Memory B cell (primary cell): ENCODE measurements around the gene GRIP2.

ENCODE experiments used
- ATAC-seq: fragments of 150-1000 bp; cut with Tn5 transposase; 2 replicates; pipeline ENCODE4 v1.10.0; 2021; ENCODE audit warnings: low read depth, mild to moderate bottlenecking, moderate library complexity
- DNase-seq, 2 donors: peaks; one replicate each; pipeline ENCODE4 v3.0.0; 2022; ENCODE audit warnings: low spot score in 2 of 2
- H3K27ac Mint-ChIP-seq: one replicate; pipeline ENCODE4 v1.8.0; 2022; ENCODE audit warnings: mild to moderate bottlenecking, moderate library complexity, mixed read lengths
- H3K27me3 Mint-ChIP-seq: one replicate; pipeline ENCODE4 v1.8.0; 2022; ENCODE audit warnings: mixed read lengths
- H3K36me3 Mint-ChIP-seq: one replicate; pipeline ENCODE4 v1.8.0; 2022; ENCODE audit warnings: mild to moderate bottlenecking, mixed read lengths
- H3K4me1 Mint-ChIP-seq: one replicate; pipeline ENCODE4 v1.8.0; 2022; ENCODE audit warnings: mixed read lengths
- H3K4me3 Mint-ChIP-seq: one replicate; pipeline ENCODE4 v1.8.0; 2022; ENCODE audit warnings: mild to moderate bottlenecking, moderate library complexity, mixed read lengths
- H3K9me3 Mint-ChIP-seq: one replicate; pipeline ENCODE4 v1.8.0; 2022; ENCODE audit warnings: mixed read lengths

GRIP2 gene

GRCh38 chr3:14540821-14541385 lies 761 bp upstream of the GRIP2 start:
- Mint-ChIP-seq H3K9me3 (no peaks in the 10 kb centered on the region), H3K36me3 (no peaks in the 10 kb centered on the region), H3K27ac (no peak overlapping the region), H3K4me3 (no peak overlapping the region), H3K4me1 (no peaks in the 10 kb centered on the region), H3K27me3 (peaks cover 7% of the 10 kb centered on the region)
- no peak for DNase-seq
- ATAC-seq, result no peak

GRCh38 chr3:14539384-14539741 lies 779 bp downstream of the GRIP2 start:
- Mint-ChIP-seq H3K4me3 (no peak overlapping the region), H3K27ac (no peak overlapping the region), H3K4me1 (no peaks in the 10 kb centered on the region), H3K27me3 (peaks cover 5% of the 10 kb centered on the region), H3K9me3 (no peaks in the 10 kb centered on the region), H3K36me3 (no peaks in the 10 kb centered on the region)
- DNase-seq, result no peak
- ATAC-seq, result no peak

GRCh38 chr3:14538451-14539088 lies 1.6 kb downstream of the GRIP2 start:
- no peak overlapping the region for H3K4me3 Mint-ChIP-seq
- no peaks in the 10 kb centered on the region for H3K4me1 Mint-ChIP-seq
- H3K27ac Mint-ChIP-seq, result no peak overlapping the region
- no peak for DNase-seq
- ATAC-seq, result no peak
- H3K27me3 Mint-ChIP-seq, result peaks cover 5% of the 10 kb centered on the region
- no peaks in the 10 kb centered on the region for H3K9me3 Mint-ChIP-seq
- no peaks in the 10 kb centered on the region for H3K36me3 Mint-ChIP-seq

GRCh38 chr3:14537590-14538450 lies 2.3 kb downstream of the GRIP2 start:
- ATAC-seq (no peak), DNase-seq (no peak)
- no peaks in the 10 kb centered on the region for H3K4me1 Mint-ChIP-seq
- no peak overlapping the region for H3K27ac Mint-ChIP-seq
- H3K4me3 Mint-ChIP-seq, result no peak overlapping the region
- H3K27me3 Mint-ChIP-seq, result peaks cover 4% of the 10 kb centered on the region
- no peaks in the 10 kb centered on the region for H3K9me3 Mint-ChIP-seq
- no peaks in the 10 kb centered on the region for H3K36me3 Mint-ChIP-seq

GRCh38 chr3:14536837-14537589 lies 3.1 kb downstream of the GRIP2 start:
- H3K9me3 Mint-ChIP-seq, result no peaks in the 10 kb centered on the region
- H3K4me3 Mint-ChIP-seq, result no peak overlapping the region
- peaks cover 1% of the 10 kb centered on the region for H3K27me3 Mint-ChIP-seq
- no peaks in the 10 kb centered on the region for H3K36me3 Mint-ChIP-seq
- no peak for ATAC-seq
- no peaks in the 10 kb centered on the region for H3K4me1 Mint-ChIP-seq
- no peak for DNase-seq
- H3K27ac Mint-ChIP-seq, result no peak overlapping the region

- Mint-ChIP-seq H3K4me1 (no peaks in the 10 kb centered on the region), H3K4me3 (no peak overlapping the region), H3K27me3 (no peaks in the 10 kb centered on the region), H3K27ac (no peak overlapping the region), H3K36me3 (no peaks in the 10 kb centered on the region), H3K9me3 (no peaks in the 10 kb centered on the region)
- ATAC-seq, result no peak
- DNase-seq, result no peak
Measured at GRCh38 chr3:14536055-14536815, 3.9 kb downstream of the GRIP2 start.

GRCh38 chr3:14535616-14536015 lies 4.5 kb downstream of the GRIP2 start:
- H3K36me3 Mint-ChIP-seq, result no peaks in the 10 kb centered on the region
- H3K4me3 Mint-ChIP-seq, result no peak overlapping the region

GRCh38 chr3:14534516-14535191 lies 5.5 kb downstream of the GRIP2 start:
- peaks cover under 1% of the 10 kb centered on the region for H3K9me3 Mint-ChIP-seq
- DNase-seq (no peak), ATAC-seq (no peak)
- H3K36me3 Mint-ChIP-seq, result no peaks in the 10 kb centered on the region
- H3K4me3 Mint-ChIP-seq, result no peak overlapping the region
- H3K4me1 Mint-ChIP-seq, result no peaks in the 10 kb centered on the region
- H3K27me3 Mint-ChIP-seq, result peaks cover 3% of the 10 kb centered on the region
- no peak overlapping the region for H3K27ac Mint-ChIP-seq

More at GRCh38 chr3:14535616-14536015, 4.5 kb downstream of the GRIP2 start:
- DNase-seq (no peak), ATAC-seq (no peak)
- no peaks in the 10 kb centered on the region for H3K9me3 Mint-ChIP-seq
- H3K4me1 Mint-ChIP-seq, result no peaks in the 10 kb centered on the region
- no peaks in the 10 kb centered on the region for H3K27me3 Mint-ChIP-seq
- H3K27ac Mint-ChIP-seq, result no peak overlapping the region

GRCh38 chr3:14533457-14533958 lies 6.6 kb downstream of the GRIP2 start:
- Mint-ChIP-seq H3K9me3 (peaks cover 2% of the 10 kb centered on the region), H3K4me1 (no peaks in the 10 kb centered on the region), H3K36me3 (no peaks in the 10 kb centered on the region), H3K4me3 (no peak overlapping the region), H3K27me3 (peaks cover 4% of the 10 kb centered on the region), H3K27ac (no peak overlapping the region)
- no peak for DNase-seq
- no peak for ATAC-seq

- Mint-ChIP-seq H3K27me3 (peaks cover 6% of the 10 kb centered on the region), H3K27ac (no peak overlapping the region), H3K36me3 (no peaks in the 10 kb centered on the region), H3K4me3 (no peak overlapping the region), H3K9me3 (peaks cover 2% of the 10 kb centered on the region), H3K4me1 (no peaks in the 10 kb centered on the region)
- ATAC-seq (no peak), DNase-seq (no peak)
Measured at GRCh38 chr3:14532691-14533456, 7.3 kb downstream of the GRIP2 start.

GRCh38 chr3:14531856-14532395 lies 8.2 kb downstream of the GRIP2 start:
- peaks cover 8% of the 10 kb centered on the region for H3K27me3 Mint-ChIP-seq
- no peak for ATAC-seq

GRCh38 chr3:14528081-14528480 lies 12.1 kb downstream of the GRIP2 start:
- H3K4me3 Mint-ChIP-seq, result no peak overlapping the region
- ATAC-seq (no peak), DNase-seq (no peak)
- H3K9me3 Mint-ChIP-seq, result peaks cover 2% of the 10 kb centered on the region
- no peaks in the 10 kb centered on the region for H3K4me1 Mint-ChIP-seq
- no peaks in the 10 kb centered on the region for H3K36me3 Mint-ChIP-seq
- H3K27ac Mint-ChIP-seq, result no peak overlapping the region
- peaks cover 15% of the 10 kb centered on the region for H3K27me3 Mint-ChIP-seq

More at GRCh38 chr3:14531856-14532395, 8.2 kb downstream of the GRIP2 start:
- H3K36me3 Mint-ChIP-seq, result no peaks in the 10 kb centered on the region
- no peak overlapping the region for H3K27ac Mint-ChIP-seq
- H3K9me3 Mint-ChIP-seq, result peaks cover 2% of the 10 kb centered on the region
- H3K4me1 Mint-ChIP-seq, result no peaks in the 10 kb centered on the region
- no peak overlapping the region for H3K4me3 Mint-ChIP-seq
- no peak for DNase-seq
